ENCODE measurements around the gene SLC2A10.

Gene SLC2A10

DNA sequence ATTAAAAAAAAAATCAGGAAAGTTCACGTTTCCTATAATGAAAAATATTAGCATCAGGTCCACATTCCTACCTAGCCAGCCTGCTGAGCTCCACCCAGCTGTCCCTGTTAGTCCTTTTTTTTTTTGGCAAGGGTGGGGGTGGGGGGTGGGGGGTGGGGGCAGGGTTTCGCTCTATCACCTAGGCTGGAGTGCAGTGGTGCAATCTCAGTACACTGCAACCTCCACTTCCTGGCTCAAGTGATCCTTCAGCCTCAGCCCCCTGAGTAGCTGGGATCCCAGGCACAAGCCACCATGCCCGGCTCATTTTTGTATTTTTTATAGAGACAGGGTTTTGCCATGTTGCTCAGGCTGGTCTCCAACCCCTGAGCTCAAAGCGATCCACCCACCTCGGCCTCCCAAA is 7.5 kb upstream of the SLC2A10 start:
- no peak overlapping the region for H3K4me3 ChIP-seq (ENCODE audit: low read depth, low read length)
- no peak for DNase-seq (ENCODE audit: low read depth)
- no peak for TF ChIP-seq CTCF (IDR thresholded peaks at IDR 0.05; ENCODE audit: control insufficient read depth, extremely low read depth, insufficient read depth)

DNA sequence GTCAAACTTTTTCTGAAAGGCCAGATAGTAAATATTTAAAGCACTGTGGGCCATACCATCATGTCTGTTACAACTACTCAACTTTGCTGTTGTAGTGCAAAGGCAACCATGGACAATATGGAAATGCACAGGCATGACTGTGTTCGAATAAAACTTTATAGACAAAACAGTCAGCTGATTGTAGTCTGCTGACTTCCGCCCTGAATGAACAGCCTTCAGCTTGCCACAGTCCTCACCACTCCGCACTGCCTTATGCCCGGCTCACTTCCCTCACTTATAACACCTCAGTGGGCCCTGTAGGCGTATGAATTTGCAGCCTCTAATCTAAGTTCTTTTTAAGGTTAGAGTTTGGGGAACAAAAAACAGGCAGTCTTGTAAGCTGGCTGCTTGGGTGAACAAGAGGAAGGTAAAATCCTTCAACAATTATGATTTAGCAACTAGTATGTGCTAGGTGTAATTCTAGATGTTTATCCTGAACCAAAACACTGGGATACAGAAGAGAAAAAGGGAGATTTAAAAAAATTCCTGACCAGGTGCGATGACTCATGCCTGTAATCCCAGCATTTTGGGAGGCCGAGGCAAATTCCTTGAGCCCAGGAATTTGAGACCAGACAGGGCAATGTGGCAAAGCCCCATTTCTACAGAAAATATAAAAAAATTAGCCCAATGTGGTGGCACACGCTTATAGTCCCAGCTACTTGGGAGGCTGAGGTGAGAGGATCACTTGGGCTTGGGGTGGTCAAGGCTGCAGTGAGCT is 6.8 kb upstream of the SLC2A10 start:
- no peak overlapping the region for H3K4me3 ChIP-seq (ENCODE audit: low read depth, low read length)
- DNase-seq (ENCODE audit: low read depth) = no peak
- TF ChIP-seq CTCF (IDR thresholded peaks at IDR 0.05; ENCODE audit: control insufficient read depth, extremely low read depth, insufficient read depth) = no peak

GRCh38 chr20:46703435-46703834 is 6.0 kb upstream of the SLC2A10 start:
- TF ChIP-seq CTCF (IDR thresholded peaks at IDR 0.05; ENCODE audit: control insufficient read depth, extremely low read depth, insufficient read depth) = no peak
- no peak for DNase-seq (ENCODE audit: low read depth)
- no peak overlapping the region for H3K4me3 ChIP-seq (ENCODE audit: low read depth, low read length)

DNA sequence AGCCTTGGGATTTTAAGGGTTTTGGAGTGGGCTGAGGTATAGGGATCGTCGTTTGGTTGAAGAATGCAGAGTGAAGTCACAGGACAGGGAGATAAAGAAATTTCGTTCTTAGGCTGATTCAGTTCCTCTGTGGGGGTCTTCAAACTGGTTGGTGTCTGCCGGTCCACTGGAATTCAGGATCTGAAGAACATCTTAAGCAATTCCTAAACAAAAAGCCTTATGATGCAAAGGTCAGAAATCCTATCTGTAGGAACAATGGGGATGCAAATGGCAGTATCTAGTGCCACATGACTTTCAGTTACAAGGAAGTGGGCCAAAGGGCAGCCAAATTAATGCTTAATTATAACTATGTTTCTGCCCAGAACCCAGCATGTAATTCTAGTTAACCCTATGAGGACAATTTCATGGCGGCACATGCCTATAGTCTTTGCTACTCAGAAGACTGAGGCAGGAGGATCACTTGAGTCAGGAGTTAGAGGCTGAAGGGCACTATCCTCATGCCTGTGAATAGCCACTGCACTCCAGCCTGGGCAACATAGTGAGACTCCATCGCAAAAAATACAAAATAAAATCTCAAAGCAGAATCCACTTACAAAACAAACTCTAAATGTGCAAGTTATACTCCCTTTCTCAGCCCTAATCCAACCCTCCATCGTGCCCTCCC is 4.6 kb upstream of the SLC2A10 start:
- TF ChIP-seq CTCF (IDR thresholded peaks at IDR 0.05; ENCODE audit: control insufficient read depth, extremely low read depth, insufficient read depth) = no peak
- H3K4me3 ChIP-seq (ENCODE audit: low read depth, low read length) = no peak overlapping the region

DNA sequence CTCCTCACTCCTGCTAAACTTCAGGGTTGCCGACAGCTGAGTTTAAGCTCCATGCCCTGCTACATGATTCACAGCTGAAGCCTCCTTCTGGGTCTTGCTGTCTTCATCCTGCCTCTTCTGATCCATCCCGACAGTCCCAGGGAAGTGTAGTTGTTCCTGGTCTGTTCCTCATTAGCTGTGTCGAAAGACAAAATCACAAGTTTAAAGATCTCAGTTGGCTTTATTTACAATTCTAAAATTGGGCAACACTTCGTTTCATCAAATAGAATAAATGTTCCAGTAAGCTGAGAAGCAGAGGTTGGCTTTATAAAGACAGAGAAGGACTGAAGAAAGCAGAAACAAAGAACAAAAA is 4.1 kb upstream of the SLC2A10 start:
- DNase-seq (ENCODE audit: low read depth) = no peak
- TF ChIP-seq CTCF (IDR thresholded peaks at IDR 0.05; ENCODE audit: control insufficient read depth, extremely low read depth, insufficient read depth) = no peak
- H3K4me3 ChIP-seq (ENCODE audit: low read depth, low read length) = no peak overlapping the region

More for the DNA sequence above, 4.6 kb upstream of the SLC2A10 start:
- DNase-seq (ENCODE audit: low read depth) = no peak

DNA sequence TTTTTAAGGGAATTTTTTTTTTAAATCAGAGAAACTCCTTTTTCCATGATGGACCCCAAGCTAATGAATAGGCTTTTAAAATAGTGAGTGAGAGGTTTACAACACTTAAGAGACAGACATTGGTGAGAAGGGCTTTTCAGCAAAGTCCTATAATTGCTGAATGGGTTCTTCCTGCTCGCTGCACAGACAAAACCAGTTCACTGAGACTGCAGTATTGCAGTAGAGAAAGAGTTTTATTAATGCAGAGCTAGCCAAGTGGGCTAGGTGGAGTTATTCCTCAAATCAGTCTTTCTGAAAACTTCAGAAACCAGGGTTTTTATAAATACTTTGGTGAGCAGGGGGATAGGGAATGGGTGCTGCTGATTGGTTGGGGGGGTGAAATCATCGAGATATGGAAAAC is 3.2 kb upstream of the SLC2A10 start:
- H3K4me3 ChIP-seq (ENCODE audit: low read depth, low read length) = no peak overlapping the region
- TF ChIP-seq CTCF (IDR thresholded peaks at IDR 0.05; ENCODE audit: control insufficient read depth, extremely low read depth, insufficient read depth) = no peak
- DNase-seq (ENCODE audit: low read depth) = no peak

Data from LNCaP clone FGC (cell line).